Measurements from ENCODE around the gene SELE.

Gene SELE, protein sequence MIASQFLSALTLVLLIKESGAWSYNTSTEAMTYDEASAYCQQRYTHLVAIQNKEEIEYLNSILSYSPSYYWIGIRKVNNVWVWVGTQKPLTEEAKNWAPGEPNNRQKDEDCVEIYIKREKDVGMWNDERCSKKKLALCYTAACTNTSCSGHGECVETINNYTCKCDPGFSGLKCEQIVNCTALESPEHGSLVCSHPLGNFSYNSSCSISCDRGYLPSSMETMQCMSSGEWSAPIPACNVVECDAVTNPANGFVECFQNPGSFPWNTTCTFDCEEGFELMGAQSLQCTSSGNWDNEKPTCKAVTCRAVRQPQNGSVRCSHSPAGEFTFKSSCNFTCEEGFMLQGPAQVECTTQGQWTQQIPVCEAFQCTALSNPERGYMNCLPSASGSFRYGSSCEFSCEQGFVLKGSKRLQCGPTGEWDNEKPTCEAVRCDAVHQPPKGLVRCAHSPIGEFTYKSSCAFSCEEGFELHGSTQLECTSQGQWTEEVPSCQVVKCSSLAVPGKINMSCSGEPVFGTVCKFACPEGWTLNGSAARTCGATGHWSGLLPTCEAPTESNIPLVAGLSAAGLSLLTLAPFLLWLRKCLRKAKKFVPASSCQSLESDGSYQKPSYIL

DNA sequence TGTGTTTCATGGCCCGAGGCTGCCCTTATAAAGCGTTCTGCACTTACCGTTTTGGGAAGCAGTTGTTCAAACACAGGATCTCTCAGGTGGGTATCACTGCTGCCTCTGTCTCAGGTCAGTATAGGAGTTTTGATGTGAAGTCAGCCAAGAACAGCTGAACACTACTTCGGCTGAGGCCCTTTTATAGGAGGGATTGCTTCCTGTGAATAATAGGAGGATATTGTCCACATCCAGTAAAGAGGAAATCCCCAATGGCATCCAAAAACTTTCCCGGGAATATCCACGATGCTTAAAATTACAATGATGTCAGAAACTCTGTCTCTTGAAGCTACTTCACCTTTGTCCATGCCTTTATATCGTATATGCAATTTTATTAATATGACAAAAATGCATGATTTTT, at the start of gene SELE:
TSS of gene SELE (minus strand) at position 156 of the 400 bp plus-strand sequence. CDS start 467 bp downstream, outside the sequence.
- no peak for DNase-seq

DNA sequence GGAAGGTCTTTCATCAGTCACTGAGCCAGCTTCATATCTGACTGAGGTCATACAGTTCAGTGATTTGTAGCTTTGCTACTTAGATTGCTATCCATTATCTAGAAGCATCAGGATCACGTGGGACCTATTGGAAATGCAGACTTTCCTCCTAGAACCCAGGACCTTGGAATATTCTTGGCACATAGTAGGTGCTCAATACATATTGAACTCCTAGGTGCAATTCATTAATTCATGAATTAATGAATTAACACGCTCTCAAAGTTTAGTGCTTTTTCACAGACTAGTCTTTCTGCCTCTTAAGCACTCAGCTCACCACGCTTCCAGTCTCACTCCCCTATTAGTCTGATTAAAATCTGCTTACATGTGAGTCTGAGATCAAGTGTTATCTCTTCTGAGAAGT, 48.7 kb upstream of the SELE start:
- DNase-seq, result no peak

DNA sequence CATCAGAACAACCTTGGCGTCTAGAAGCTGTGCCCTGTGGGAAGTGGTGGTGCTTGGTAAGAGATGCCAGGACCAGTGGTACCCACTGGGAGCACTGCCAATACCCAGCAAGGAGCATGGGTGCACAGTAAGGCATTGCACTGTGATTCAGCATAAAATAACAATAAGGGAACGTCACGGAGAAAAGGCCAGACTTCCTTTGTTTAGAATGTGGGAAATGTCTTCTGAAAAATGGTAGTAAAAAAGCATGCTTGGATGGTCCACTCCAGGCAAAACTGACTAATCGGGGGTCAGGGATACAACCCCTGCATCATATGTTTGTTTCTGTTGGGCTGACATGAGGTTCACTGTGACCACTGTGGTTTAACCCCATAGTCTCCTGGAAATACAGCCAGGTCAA, 46.1 kb upstream of the SELE start:
- DNase-seq, result no peak

DNA sequence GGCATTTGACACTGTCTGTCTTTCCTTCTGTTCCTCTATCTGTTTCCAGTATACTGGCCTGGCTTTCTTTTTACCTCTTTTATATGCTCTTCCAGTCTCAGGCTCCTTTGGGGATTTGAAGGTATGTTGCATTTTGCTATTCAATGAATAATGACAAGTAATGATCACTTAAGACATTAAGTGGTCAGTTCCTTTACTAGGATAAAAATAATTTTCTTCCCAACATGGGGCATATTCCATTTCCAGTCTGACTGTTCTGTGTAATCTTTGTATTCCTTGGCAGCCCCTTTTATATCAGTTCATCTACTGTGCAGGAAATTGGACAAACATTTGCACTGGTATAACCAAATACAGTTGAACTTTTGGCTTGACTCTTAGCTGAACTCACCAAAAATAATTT, 45.3 kb upstream of the SELE start:
- no peak for DNase-seq

DNA sequence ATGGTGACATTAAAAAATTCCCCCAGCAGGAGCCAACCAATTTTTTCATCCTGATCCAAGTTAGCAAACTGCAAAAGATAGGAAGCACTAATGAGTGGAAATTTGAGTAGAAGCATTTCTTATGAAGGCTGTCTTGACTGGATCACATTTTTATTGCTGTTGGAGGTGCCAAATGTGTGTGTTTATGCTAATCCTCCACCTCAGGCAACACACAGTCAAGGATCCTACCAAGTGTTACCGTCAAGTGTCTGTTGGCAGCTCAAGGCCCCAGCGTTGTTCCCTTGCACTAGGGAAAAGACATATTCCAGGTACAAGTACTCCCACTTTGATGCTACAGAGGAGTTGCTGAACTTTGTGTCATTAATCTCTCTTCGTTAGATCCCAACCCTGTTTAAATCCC, 42.6 kb upstream of the SELE start:
- no peak for DNase-seq

DNA sequence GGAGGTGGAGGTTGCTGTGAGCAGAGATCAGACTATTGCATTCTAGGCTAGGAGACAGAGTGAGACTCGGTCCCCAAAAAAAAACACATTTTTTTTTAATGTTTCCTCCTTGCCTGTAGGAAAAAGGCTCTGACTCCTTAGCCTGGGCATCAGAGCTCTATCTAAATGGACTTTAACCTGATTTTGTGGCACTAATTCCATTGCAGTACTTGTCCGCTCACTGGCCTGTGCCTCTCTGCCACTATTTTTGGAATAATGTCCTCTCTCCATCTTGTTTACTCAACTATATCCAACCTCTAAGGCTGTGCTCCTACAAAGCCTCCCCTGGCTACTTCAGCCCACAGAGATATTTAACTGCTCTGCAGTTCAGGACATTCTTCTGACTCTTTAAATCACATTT, 34.3 kb upstream of the SELE start:
- no peak for DNase-seq

DNA sequence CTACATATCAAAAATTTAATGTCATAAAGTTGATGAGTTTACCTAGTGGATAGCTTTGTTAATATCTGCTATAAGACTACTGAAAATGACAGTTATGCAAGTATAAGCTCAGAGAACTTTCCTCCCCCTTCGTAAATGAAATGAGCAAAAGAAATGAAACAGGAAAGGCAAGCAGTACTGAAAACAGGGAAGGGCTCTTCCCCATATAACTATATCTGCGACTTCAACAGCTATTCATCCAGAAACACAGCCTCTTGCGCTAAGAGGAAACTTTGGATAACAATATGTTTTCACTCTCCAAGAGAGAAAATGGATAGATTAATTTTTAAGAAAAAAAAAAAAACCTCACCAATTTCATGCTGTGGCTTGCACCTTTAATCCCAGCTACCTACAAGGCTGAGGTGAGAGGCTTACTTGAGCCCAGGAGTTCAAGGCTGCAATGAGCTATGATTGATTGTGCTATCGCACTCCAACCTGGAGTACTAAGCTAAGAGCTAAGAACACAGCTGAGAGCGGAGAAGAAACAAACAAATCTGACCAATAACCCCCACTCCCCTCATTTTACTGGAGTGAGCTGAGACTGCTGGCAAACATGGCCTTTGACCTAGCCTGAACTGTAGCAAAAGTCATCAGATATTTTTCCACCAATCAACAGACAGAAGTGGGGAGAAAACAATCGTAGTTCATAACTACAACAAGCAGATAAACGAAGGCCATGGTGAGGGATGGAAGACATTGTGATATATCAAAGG, 31.9 kb upstream of the SELE start:
- no peak for DNase-seq

DNA sequence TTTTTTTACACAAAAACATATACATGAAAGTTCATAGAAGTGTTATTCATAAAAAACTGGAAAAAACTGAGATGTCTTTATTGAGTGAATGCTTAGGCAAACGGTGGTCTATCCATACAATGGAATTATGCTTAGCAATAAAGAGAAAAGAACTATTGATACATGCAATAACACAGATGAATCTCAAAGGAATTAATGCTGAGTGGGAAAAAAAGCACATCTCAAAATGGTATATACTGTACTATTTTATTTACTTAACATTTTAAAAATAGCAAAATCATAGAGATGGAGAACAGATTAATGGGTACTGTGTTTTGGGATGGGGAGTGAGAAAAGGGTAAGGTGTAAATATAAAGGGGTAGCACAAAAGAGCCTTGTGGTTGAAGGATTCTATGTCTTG, 31.0 kb upstream of the SELE start:
- no peak for DNase-seq

DNA sequence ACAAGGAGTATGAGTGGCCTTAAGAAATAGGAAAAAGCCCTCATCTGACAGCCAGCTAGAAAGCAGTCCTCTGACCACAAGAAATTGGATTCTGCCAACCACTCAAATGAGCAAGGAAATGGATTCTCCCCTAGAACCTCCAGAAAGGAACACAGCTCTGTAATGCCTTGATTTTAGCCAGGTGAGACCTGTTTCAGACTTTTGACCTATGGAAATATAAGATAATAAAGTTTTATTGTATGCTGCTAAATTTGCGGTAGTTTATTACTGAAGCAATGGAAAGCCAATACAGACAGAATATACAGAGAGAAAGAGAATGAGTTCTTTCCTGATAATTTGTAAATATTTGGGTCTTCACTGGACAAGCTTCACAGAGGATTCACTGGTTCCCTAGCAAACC, 28.8 kb upstream of the SELE start:
- no peak for DNase-seq

DNA sequence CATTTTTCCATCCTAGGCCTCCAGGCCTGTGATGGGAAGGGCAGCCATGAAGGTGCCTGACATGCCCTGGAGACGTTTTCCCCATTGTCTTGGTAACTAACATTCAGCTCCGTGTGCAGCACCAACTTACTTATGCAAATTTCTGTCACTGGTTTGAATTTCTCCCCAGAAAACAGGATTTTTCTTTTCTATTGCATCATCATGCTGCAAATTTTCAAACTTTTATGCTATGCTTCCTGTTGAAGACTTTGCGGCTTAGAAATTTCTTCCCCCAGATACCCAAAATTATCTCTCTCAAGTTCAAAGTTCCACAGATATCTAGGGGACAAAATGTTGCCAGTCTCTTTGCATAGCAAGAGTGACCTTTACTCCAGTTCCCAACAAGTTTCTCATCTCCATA, 25.2 kb upstream of the SELE start:
- no peak for DNase-seq

DNA sequence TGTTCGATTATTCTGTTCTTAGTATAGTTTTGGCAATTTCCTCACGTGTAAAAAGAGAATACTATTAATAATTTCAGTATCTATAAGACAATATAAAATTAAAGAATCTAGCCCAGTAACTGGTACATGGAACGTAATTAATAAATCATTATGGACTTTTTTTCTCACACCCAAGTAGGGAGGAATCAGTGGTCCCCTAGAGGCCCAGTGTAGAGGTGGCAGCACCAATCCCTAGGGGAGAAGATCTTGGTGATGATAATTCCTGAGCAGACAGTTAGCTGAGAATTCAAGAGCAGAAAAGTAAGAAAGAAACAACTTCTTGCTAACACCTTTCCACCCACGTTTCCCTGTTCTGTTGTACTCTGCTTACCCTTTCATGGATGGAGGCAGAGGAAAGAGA, 19.7 kb upstream of the SELE start:
- DNase-seq, result no peak

DNA sequence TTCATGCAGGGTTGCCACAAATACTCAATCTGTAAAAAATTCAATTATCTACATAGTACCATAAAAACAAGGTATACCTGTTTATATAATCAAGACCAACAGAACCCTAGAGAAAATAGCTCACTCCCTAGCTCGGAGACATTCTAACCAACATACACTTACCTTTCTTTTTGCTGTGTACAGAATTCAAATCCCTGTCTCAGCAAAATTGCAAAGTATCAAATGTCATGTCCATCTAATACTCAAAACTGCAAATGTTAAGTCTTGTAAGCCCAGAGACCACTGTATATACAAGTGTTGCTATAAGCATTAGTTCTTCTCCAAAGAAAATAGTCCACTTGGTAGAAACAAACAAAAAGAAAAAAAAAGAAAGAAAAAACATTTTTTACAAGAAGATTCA, 16.2 kb upstream of the SELE start:
- DNase-seq, result no peak

DNA sequence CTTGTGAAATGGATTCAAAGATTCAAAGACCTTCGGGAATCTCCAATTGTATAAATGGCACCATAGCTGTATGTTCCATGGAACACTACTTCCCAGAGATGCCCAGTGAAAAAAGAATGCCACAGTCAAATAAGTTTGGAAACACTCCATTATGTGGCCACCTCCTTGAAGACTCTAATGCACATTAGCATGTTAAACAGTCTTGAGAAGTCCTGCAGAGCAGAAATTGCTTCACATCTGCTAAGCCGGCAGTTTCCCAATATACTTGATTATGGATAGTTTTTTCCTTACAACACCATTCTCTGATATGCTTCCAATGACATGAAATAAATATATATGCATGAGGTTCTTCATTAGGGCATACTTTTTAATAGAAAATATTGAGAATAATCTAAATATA, 12.7 kb upstream of the SELE start:
- DNase-seq, result no peak

DNA sequence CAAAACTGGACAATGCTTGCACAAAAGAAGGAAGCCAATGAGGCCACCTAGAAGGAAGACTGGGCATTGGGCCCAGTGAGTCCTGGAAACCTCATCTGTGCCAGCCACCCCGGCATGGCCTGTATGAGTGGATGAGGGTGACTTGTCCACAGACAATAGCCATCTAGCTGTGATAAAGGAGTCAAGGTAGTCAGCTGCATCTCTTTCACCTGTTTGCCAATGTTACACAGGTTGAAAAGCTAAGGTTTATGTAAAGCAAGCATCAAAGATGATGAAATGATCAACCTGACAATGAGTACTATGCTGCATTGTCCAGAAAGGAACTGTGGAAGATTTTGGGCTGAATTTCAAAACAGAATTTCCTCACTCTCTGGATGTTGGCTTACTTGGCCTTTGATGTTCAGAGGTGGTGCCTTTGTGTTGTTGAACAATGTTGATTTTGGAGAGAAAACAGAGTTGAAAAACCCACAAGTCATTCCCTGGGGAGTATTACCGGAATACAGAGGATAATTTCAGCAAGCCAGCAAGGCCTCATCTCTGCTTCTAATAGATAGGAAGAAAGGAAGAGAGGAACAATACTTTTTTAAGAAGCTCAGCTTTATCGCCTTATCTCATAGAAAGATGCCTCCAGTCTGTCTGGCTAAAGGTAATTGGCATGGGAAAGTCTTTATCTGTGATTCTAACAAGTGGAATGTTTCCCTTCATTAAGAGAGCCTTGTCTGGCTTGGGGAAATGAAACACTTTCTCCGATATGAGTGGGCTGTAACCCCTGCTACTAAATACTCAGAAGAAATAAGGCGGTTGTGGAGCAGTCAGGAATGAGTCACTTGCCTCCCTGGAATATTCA, 11.4 kb upstream of the SELE start:
- no peak for DNase-seq

DNA sequence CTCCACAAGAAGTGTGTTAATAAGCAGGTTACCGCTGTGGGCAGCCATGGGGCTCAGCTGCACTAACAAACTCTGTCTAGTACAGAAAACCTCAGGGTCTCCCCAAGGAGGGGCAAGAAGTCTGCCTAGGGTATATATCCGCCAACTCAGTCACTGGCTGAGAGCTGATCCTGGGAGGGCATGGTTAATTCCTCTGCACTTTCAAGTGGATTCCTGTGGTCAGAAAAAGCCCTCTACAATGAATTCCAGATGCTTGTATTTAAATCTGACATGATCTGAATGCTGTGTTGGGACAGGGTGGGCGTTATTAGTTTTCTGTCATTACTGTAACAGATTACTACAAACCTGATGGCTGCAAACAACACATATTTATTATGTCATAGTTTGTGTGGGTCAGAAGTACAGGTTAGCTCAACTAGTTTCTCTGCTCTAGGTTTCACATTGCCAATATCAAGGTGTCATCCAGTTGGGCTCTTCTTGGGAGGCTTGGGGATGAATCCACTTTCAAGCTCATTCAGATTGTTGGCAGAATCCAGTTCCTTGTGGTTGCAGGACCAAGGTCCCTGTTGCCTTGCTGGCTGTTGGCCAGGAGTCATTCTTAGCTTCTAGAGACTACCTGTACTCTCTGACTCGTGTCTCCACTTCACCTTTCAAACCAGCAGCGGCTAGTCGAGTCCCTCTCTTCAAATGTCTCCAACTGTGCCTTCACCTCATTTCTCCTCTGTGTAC, 8.0 kb upstream of the SELE start:
- DNase-seq, result no peak

DNA sequence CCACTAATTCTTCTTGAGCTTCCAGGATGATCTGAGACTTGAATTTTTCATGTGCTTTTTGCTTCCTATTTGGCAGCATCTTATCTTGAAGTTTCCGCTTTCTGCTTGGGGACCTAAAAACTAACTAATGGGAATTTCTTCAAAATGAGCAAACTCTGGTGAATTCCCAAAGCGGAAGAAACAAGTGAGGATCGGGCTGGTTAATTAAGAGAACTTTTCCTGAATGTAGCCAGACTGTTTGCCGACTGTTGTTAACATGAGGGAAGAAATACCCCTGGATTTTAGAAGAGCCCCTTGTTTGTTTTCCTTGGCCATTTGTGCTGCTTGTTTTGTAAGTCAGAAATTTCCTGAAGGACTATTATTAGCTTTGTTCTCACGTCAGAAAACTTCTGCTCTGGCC, 6.1 kb upstream of the SELE start:
- DNase-seq, result no peak

DNA sequence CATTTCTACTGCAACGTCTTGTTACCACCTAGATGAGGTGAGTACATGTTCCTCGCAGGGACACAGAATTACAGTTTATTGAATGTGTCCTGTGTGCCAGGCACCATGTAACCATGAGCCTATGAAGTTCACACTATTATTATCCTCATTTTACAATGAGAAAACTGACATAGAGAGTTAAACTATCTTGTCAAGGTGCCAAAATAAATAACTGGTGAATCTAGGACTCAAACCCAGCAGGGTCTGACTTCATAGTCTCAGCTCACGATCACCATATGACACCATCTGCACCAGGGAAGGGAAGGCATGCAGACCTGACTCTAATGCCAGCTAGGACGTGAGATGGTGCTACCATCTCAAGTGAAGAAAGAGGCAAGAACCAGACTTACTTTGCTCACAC, 2.4 kb downstream of the SELE start:
- DNase-seq, result no peak

DNA sequence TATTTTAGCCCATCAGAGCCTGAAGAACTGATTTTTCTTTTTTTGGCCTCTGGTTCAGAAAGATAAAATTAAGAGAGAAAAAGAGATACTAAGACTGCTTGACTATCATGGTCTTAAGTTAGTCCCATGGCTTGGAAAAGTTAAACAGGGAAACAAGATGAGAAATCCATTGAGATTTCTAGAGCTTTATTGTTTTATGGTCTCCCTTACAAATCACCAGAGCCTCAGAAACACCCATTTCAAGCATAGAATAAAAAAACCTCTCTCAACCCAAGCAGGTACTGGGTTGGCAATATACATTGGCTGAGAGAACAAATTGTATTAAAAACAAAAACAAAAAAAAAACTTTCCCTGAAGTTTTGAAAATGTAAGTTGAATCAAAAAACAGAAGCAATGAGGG, 3.9 kb downstream of the SELE start:
- no peak for DNase-seq

DNA sequence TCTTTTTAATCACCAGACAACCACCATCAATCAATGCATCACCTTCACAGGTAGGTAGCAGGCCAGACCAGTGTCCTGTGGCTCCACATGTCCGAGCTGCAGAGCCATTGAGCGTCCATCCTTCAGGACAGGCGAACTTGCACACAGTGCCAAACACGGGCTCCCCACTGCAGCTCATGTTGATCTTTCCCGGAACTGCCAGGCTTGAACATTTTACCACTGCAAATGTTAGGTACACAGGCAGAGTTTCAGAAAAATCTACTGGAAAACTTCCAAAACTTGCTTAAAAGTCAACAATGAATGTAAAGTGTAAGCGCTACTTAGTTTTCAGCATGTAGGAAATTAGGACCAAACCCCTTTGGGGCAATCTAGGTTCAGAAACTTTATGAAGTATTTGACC, 6.6 kb downstream of the SELE start:
- DNase-seq, result no peak

DNA sequence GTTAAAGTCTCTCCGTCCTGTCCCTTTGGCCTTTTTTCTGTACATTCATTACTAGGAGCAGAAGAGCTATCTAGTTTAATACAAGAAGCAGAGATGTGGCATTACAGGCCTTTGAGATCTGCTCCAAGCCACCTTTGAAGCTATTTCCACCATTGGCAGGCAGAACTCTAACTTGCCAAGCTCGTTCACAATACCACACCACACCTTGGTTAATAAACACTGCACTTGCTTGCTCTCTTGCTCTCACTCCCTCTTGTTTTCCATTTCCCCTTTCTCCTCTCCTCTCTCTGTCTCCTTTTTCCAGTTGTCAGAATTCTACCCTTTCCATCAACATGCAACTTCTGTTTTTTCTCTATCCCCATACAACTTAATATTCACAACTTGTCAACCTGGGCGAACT, 7.0 kb downstream of the SELE start:
- DNase-seq, result no peak

DNA sequence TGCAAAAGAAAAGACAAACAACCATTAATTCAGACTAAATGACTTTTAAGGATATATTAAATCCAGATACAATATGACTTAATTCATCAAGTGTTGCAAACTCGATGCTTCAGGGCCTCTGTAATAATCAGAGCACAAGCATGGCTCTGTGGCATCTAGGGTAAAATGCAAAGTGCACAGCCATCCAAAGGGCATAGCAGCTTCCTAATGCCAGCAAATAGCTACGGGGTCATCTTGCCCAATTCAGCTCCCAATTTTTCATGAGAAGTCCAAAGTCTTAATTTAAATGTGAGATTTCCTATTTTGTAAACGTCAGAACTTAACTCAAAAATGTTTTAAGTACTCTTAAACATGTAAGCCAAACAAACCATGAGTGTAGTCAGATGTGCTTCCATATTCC, 7.9 kb downstream of the SELE start:
- DNase-seq, result no peak

DNA sequence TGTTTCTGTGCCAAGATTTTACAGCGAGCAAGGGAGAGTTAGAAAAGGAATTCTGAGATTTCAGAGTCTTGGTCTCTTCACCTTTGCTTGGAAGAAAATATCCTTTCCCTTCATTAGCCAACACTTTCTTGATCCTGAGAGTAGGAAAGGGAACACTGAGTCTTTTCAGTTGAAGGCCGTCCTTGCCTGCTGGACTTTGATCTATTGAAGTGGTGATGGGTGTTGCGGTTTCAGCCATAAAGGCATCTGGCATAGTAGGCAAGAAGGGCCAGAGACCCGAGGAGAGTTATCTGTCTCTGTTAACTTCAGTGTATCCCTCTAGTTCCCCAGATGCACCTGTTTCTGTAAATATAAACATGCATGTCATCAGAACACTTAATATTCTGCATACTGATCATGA, 9.7 kb downstream of the SELE start:
- DNase-seq, result no peak

DNA sequence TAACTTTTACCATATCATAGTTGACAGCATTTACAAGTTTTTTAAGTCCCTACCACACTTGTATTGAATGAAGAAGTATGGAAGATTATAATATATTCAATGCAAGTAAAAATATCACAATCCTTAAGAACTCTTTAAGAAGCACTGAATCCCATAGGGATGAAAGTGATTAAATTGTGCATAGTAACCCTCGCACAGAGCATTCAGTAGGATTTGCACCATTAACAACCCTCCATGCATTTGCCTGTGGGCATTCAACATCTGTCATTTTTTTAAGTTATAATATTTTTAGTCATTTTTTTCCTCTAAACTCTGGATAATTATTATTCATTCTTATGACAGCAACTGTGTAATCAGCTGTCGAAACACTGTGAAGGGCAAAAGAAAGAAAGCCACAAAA, 10.1 kb downstream of the SELE start:
- DNase-seq, result no peak
